Omental fat pad (tissue), 4 donors: ENCODE measurements around the gene CELF1. TPM values are rescaled to one million over a fixed set of nuclear protein-coding genes. Genes with fewer than 3 reads are reported as not detected.

Experiments used
- ATAC-seq: fragments of 150-250 bp; one replicate; pipeline ENCODE4 v1.9.1; 2016; ENCODE audit warnings: mild to moderate bottlenecking, moderate library complexity; ENCODE audit not compliant: low FRiP score
- DNase-seq: peaks from one replicate; pipeline ENCODE4 v3.0.0-alpha.2; 2019; ENCODE audit warnings: low spot score
- CTCF ChIP-seq, 3 donors: fragments of 450-650 bp; IDR thresholded peaks; one replicate each; pipeline ENCODE4 v1.5.1; 2016 to 2017; ENCODE audit warnings: antibody characterized with exemption in 3 of 3, mild to moderate bottlenecking in 3 of 3, moderate library complexity in 2 of 3
- total RNA-seq, 4 donors: library from RNA; depleted of rRNA; stranded (reverse); fragments of >200 nt; gene quantifications; one replicate each; pipeline ENCODE4 v1.1.0, GENCODE V29; 2016

Gene CELF1
- total RNA-seq, 4 donors from 2014 or later, result 90.3 to 126 (median 110) TPM

- no peak for ATAC-seq
- DNase-seq, result no peak
- no peak for TF ChIP-seq CTCF (IDR thresholded peaks at IDR 0.05)
These were observed 36.8 kb downstream of the CELF1 start for GRCh38 chr11:47516155-47516554.

- DNase-seq (no peak), ATAC-seq (peak; percentile 89)
- TF ChIP-seq CTCF (IDR thresholded peaks at IDR 0.05), result no peak
These were observed 37.9 kb downstream of the CELF1 start for GRCh38 chr11:47514825-47515647.

- DNase-seq, result no peak
- TF ChIP-seq CTCF (IDR thresholded peaks at IDR 0.05), result no peak
- ATAC-seq, result no peak
These were observed 40.2 kb downstream of the CELF1 start for GRCh38 chr11:47512701-47513100.

- DNase-seq (no peak), ATAC-seq (no peak)
- TF ChIP-seq CTCF (IDR thresholded peaks at IDR 0.05), result no peak
These were observed 41.0 kb downstream of the CELF1 start for GRCh38 chr11:47511917-47512316.

- TF ChIP-seq CTCF (IDR thresholded peaks at IDR 0.05), result no peak
- ATAC-seq (no peak), DNase-seq (no peak)
These were observed 42.7 kb downstream of the CELF1 start for GRCh38 chr11:47510209-47510608.

- ATAC-seq (no peak), DNase-seq (no peak)
- TF ChIP-seq CTCF (IDR thresholded peaks at IDR 0.05), result no peak
These were observed 43.8 kb downstream of the CELF1 start for GRCh38 chr11:47509077-47509536.
